Measurements from ENCODE around the gene EIF2AK2. TPM values are rescaled to one million over a fixed set of nuclear protein-coding genes. Genes with fewer than 3 reads are reported as not detected.

EIF2AK2 gene
- total RNA-seq, 1 experiment from 2014 or later, result 41.7 TPM

GRCh38 chr2:37070931-37071330 is 85.8 kb downstream of the EIF2AK2 start:
- intact Hi-C loops (cut with micrococcal nuclease; ENCODE audit: unreplicated experiment), result no loop called here
- Histone ChIP-seq H3K9me3 (no peaks in the 10 kb centered on the region), H3K4me1 (no peaks in the 10 kb centered on the region), H3K36me3 (ENCODE audit: control insufficient read depth, insufficient read depth, low read length) (no peaks in the 10 kb centered on the region), H3K27me3 (replicated peaks; ENCODE audit: control insufficient read depth, insufficient read depth, low read length) (no peaks in the 10 kb centered on the region), H3K4me3 (ENCODE audit: low read depth, low read length) (no peak overlapping the region)
- H3K36me3 Mint-ChIP-seq (ENCODE audit: insufficient read depth, unreplicated experiment), result peaks cover 10% of the 10 kb centered on the region
- H3K27me3 Mint-ChIP-seq (ENCODE audit: insufficient read depth, unreplicated experiment), result no peaks in the 10 kb centered on the region
- no peak overlapping the region for H3K4me3 Mint-ChIP-seq (ENCODE audit: unreplicated experiment)
- POLR2A ChIA-PET, result no interaction called here
- no peak for DNase-seq
- H3K27ac Mint-ChIP-seq (ENCODE audit: unreplicated experiment), result no peak overlapping the region
- TF ChIP-seq CTCF (IDR thresholded peaks at IDR 0.05; ENCODE audit: insufficient read depth in 1 of 2, low read depth in 1 of 2, low read length in 1 of 2, severe bottlenecking in 1 of 2, unreplicated experiment in 1 of 2), result no peak
- H3K4me1 Mint-ChIP-seq (ENCODE audit: low read depth, unreplicated experiment), result no peaks in the 10 kb centered on the region
- no peaks in the 10 kb centered on the region for H3K9me3 Mint-ChIP-seq (ENCODE audit: unreplicated experiment)
- no TSS peak for BruUV-seq (replicated peaks)
- CTCF ChIA-PET, result no interaction called here

DNA sequence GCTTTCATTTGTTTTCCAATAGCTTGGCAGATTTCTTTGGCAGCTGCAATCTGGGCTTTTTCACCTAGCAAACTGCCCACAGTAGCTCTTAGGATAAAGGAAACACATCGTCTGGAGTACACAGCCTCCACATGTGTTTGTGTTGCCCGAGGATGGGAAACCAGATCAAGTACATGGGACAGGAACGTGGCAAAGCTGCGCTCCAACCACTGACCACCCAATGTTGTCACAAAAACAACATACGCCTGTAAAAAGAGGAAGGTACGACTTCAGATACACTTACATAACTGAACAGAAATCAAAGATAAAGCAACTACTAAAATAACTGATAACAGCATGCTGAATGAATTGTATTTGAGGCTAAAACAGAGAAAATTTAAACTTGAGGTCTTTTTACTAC is 88.1 kb downstream of the EIF2AK2 start:
- H3K27me3 Mint-ChIP-seq (ENCODE audit: insufficient read depth, unreplicated experiment), result no peaks in the 10 kb centered on the region
- Histone ChIP-seq H3K27me3 (replicated peaks; ENCODE audit: control insufficient read depth, insufficient read depth, low read length) (no peaks in the 10 kb centered on the region), H3K4me3 (ENCODE audit: low read depth, low read length) (no peak overlapping the region), H3K4me1 (no peaks in the 10 kb centered on the region), H3K36me3 (ENCODE audit: control insufficient read depth, insufficient read depth, low read length) (no peaks in the 10 kb centered on the region), H3K9me3 (no peaks in the 10 kb centered on the region)
- intact Hi-C loops (cut with micrococcal nuclease; ENCODE audit: unreplicated experiment), result no loop called here
- no peaks in the 10 kb centered on the region for H3K4me1 Mint-ChIP-seq (ENCODE audit: low read depth, unreplicated experiment)
- no peak overlapping the region for H3K4me3 Mint-ChIP-seq (ENCODE audit: unreplicated experiment)
- POLR2A ChIA-PET, result no interaction called here
- no peak for DNase-seq
- CTCF ChIA-PET, result no interaction called here
- H3K36me3 Mint-ChIP-seq (ENCODE audit: insufficient read depth, unreplicated experiment), result peaks cover 10% of the 10 kb centered on the region
- BruUV-seq (replicated peaks), result no TSS peak
- no peak overlapping the region for H3K27ac Mint-ChIP-seq (ENCODE audit: unreplicated experiment)
- no peak for TF ChIP-seq CTCF (IDR thresholded peaks at IDR 0.05; ENCODE audit: insufficient read depth in 1 of 2, low read depth in 1 of 2, low read length in 1 of 2, severe bottlenecking in 1 of 2, unreplicated experiment in 1 of 2)
- no peaks in the 10 kb centered on the region for H3K9me3 Mint-ChIP-seq (ENCODE audit: unreplicated experiment)

GRCh38 chr2:37061776-37062175 is 95.0 kb downstream of the EIF2AK2 start:
- no peak overlapping the region for H3K4me3 Mint-ChIP-seq (ENCODE audit: unreplicated experiment)
- Histone ChIP-seq H3K4me1 (no peaks in the 10 kb centered on the region), H3K27me3 (replicated peaks; ENCODE audit: control insufficient read depth, insufficient read depth, low read length) (no peaks in the 10 kb centered on the region), H3K9me3 (no peaks in the 10 kb centered on the region), H3K36me3 (ENCODE audit: control insufficient read depth, insufficient read depth, low read length) (no peaks in the 10 kb centered on the region), H3K4me3 (ENCODE audit: low read depth, low read length) (no peak overlapping the region)
- H3K4me1 Mint-ChIP-seq (ENCODE audit: low read depth, unreplicated experiment), result no peaks in the 10 kb centered on the region
- POLR2A ChIA-PET, result no interaction called here
- no peak for DNase-seq
- H3K27me3 Mint-ChIP-seq (ENCODE audit: insufficient read depth, unreplicated experiment), result no peaks in the 10 kb centered on the region
- CTCF ChIA-PET, result no interaction called here
- BruUV-seq (replicated peaks), result no TSS peak
- peaks cover 10% of the 10 kb centered on the region for H3K36me3 Mint-ChIP-seq (ENCODE audit: insufficient read depth, unreplicated experiment)
- no peaks in the 10 kb centered on the region for H3K9me3 Mint-ChIP-seq (ENCODE audit: unreplicated experiment)
- intact Hi-C loops (cut with micrococcal nuclease; ENCODE audit: unreplicated experiment), result no loop called here
- TF ChIP-seq CTCF (IDR thresholded peaks at IDR 0.05; ENCODE audit: insufficient read depth in 1 of 2, low read depth in 1 of 2, low read length in 1 of 2, severe bottlenecking in 1 of 2, unreplicated experiment in 1 of 2), result no peak
- H3K27ac Mint-ChIP-seq (ENCODE audit: unreplicated experiment), result no peak overlapping the region
